Osteoblast (primary cell): ENCODE results near the gene AHCYL1. TPM values are rescaled to one million over a fixed set of nuclear protein-coding genes. Genes with fewer than 3 reads are reported as not detected.

Source experiments
- DNase-seq: peaks from one replicate; pipeline ENCODE4 v3.0.0; 2011; ENCODE audit warnings: low spot score, mixed read lengths; ENCODE audit not compliant: insufficient read length; ENCODE audit errors: missing footprints
- H2AFZ ChIP-seq: 2 replicates; pipeline ENCODE4 v1.6.0; 2011; ENCODE audit warnings: mild to moderate bottlenecking, low read length
- H3K27ac ChIP-seq: 2 replicates; pipeline ENCODE4 v1.5.1; 2011; ENCODE audit warnings: mild to moderate bottlenecking, low read depth, low read length, moderate library complexity
- H3K27me3 ChIP-seq: 2 replicates; pipeline ENCODE4 v1.6.0; 2012; ENCODE audit warnings: mild to moderate bottlenecking, control low read depth, inconsistent platforms, low read length, moderate library complexity; ENCODE audit not compliant: insufficient read depth
- H3K36me3 ChIP-seq: 2 replicates; pipeline ENCODE4 v1.5.1; 2011; ENCODE audit warnings: mild to moderate bottlenecking, low read length, control low read depth, moderate library complexity; ENCODE audit not compliant: insufficient read depth
- H3K4me1 ChIP-seq: 2 replicates; pipeline ENCODE4 v1.5.1; 2011; ENCODE audit warnings: mild to moderate bottlenecking, low read length, control low read depth, moderate library complexity; ENCODE audit not compliant: insufficient read depth
- H3K4me2 ChIP-seq: 2 replicates; pipeline ENCODE4 v1.6.0; 2011; ENCODE audit warnings: mild to moderate bottlenecking, low read length; ENCODE audit not compliant: insufficient read depth
- H3K4me3 ChIP-seq: fragments of 200-600 bp; sonication (generic); 3 replicates; pipeline ENCODE4 v1.5.1; 2012; ENCODE audit warnings: mild to moderate bottlenecking, low read length, inconsistent platforms; ENCODE audit not compliant: insufficient read depth
- H3K79me2 ChIP-seq: 2 replicates; pipeline ENCODE4 v1.6.0; 2012; ENCODE audit warnings: mild to moderate bottlenecking, low read length, control low read depth, inconsistent platforms; ENCODE audit not compliant: insufficient read depth
- H3K9me3 ChIP-seq: 2 replicates; pipeline ENCODE4 v1.5.1; 2011; ENCODE audit warnings: low read depth, low read length, control low read depth
- H4K20me1 ChIP-seq: 2 replicates; pipeline ENCODE4 v1.6.0; 2012; ENCODE audit warnings: mild to moderate bottlenecking, low read length, control low read depth; ENCODE audit not compliant: insufficient read depth
- CTCF ChIP-seq: IDR thresholded peaks from 2 replicates; pipeline ENCODE4 v1.5.1; 2011; ENCODE audit warnings: mild to moderate bottlenecking, low read depth, low read length, moderate library complexity; ENCODE audit errors: extremely low read depth
- total RNA-seq: library from RNA; depleted of rRNA; stranded (reverse); fragments of >200 nt; gene quantifications from 2 replicates; pipeline ENCODE4 v1.2.3, GENCODE V29; 2012

Gene AHCYL1
- total RNA-seq, 1 donor, result 56.8 TPM

GRCh38 chr1:110008971-110009565, 24.5 kb downstream of the AHCYL1 start:
- Histone ChIP-seq H3K4me1 (peaks cover 26% of the 10 kb centered on the region), H3K36me3 (peaks cover 46% of the 10 kb centered on the region), H3K9me3 (no peaks in the 10 kb centered on the region), H3K79me2 (peaks cover 49% of the 10 kb centered on the region), H4K20me1 (peaks cover 16% of the 10 kb centered on the region), H3K27me3 (no peaks in the 10 kb centered on the region), H2AFZ (no peak overlapping the region), H3K27ac (no peak overlapping the region), H3K4me2 (no peak overlapping the region), H3K4me3 (no peak overlapping the region)
- DNase-seq, result no peak
- TF ChIP-seq CTCF, result no peak

GRCh38 chr1:110011527-110012041, 27.0 kb downstream of the AHCYL1 start:
- H3K27ac ChIP-seq, result no peak overlapping the region
- H3K79me2 ChIP-seq, result peaks cover 26% of the 10 kb centered on the region
- no peak overlapping the region for H3K4me2 ChIP-seq
- no peak overlapping the region for H3K4me3 ChIP-seq
- H4K20me1 ChIP-seq, result peaks cover 9% of the 10 kb centered on the region
- peaks cover 1% of the 10 kb centered on the region for H3K4me1 ChIP-seq
- no peak for DNase-seq
- H2AFZ ChIP-seq, result no peak overlapping the region
- H3K36me3 ChIP-seq, result peaks cover 71% of the 10 kb centered on the region
- no peaks in the 10 kb centered on the region for H3K9me3 ChIP-seq
- peak; percentile 73 for TF ChIP-seq CTCF
- no peaks in the 10 kb centered on the region for H3K27me3 ChIP-seq

- H3K4me3 ChIP-seq, result no peak overlapping the region
- H3K4me2 ChIP-seq, result no peak overlapping the region
- H3K27ac ChIP-seq, result no peak overlapping the region
- no peaks in the 10 kb centered on the region for H3K4me1 ChIP-seq
- no peaks in the 10 kb centered on the region for H3K27me3 ChIP-seq
- TF ChIP-seq CTCF, result no peak
- peaks cover 20% of the 10 kb centered on the region for H3K79me2 ChIP-seq
- no peak for DNase-seq
- no peak overlapping the region for H2AFZ ChIP-seq
- no peaks in the 10 kb centered on the region for H3K9me3 ChIP-seq
- H3K36me3 ChIP-seq, result peaks cover 78% of the 10 kb centered on the region
- peaks cover 2% of the 10 kb centered on the region for H4K20me1 ChIP-seq
Observed at GRCh38 chr1:110012100-110012780, 27.7 kb downstream of the AHCYL1 start.

GRCh38 chr1:110017792-110018191, 33.2 kb downstream of the AHCYL1 start:
- Histone ChIP-seq H3K4me1 (peaks cover 11% of the 10 kb centered on the region), H3K4me2 (no peak overlapping the region), H3K27ac (no peak overlapping the region), H3K36me3 (peaks cover 92% of the 10 kb centered on the region), H3K9me3 (no peaks in the 10 kb centered on the region), H3K27me3 (no peaks in the 10 kb centered on the region), H3K79me2 (no peaks in the 10 kb centered on the region), H4K20me1 (no peaks in the 10 kb centered on the region), H2AFZ (no peak overlapping the region), H3K4me3 (no peak overlapping the region)
- TF ChIP-seq CTCF, result no peak
- no peak for DNase-seq
